Chondrocyte (in vitro differentiated cells): ENCODE data around the gene WAPL. TPM values are rescaled to one million over a fixed set of nuclear protein-coding genes. Genes with fewer than 3 reads are reported as not detected.

Experiments used
- DNase-seq: peaks from one replicate; pipeline ENCODE4 v3.0.0; 2021; ENCODE audit warnings: mixed read lengths, low spot score
- H3K27ac Mint-ChIP-seq: one replicate; pipeline ENCODE4 v1.8.0; 2021; ENCODE audit warnings: mild to moderate bottlenecking, moderate library complexity, mixed read lengths; ENCODE audit not compliant: unreplicated experiment
- H3K27me3 Mint-ChIP-seq: 2 replicates; pipeline ENCODE4 v1.8.0; 2021; ENCODE audit warnings: low read depth, mixed read lengths
- H3K36me3 Mint-ChIP-seq: 2 replicates; pipeline ENCODE4 v1.8.0; 2021; ENCODE audit warnings: low read depth, mixed read lengths
- H3K4me1 Mint-ChIP-seq: 2 replicates; pipeline ENCODE4 v1.8.0; 2021; ENCODE audit warnings: low read depth, mild to moderate bottlenecking, mixed read lengths
- H3K4me3 Mint-ChIP-seq: one replicate; pipeline ENCODE4 v1.8.0; 2021; ENCODE audit warnings: mild to moderate bottlenecking, moderate library complexity, mixed read lengths; ENCODE audit not compliant: unreplicated experiment
- H3K9me3 Mint-ChIP-seq: 2 replicates; pipeline ENCODE4 v1.8.0; 2021; ENCODE audit warnings: low read depth, mixed read lengths
- total RNA-seq: library from RNA; stranded (reverse); gene quantifications from 3 replicates; pipeline ENCODE4 v1.2.1, GENCODE V29; 2021
- TF ChIP-seq, protein P1 (sequence below): fragments of 200-600 bp; sonication (generic); IDR thresholded peaks from 2 replicates; pipeline ENCODE4 v1.5.0; 2021; ENCODE audit warnings: antibody characterized with exemption, mild to moderate bottlenecking, moderate library complexity

The WAPL gene
- total RNA-seq, 1 donor from 2014 or later: 29.1 TPM

DNA sequence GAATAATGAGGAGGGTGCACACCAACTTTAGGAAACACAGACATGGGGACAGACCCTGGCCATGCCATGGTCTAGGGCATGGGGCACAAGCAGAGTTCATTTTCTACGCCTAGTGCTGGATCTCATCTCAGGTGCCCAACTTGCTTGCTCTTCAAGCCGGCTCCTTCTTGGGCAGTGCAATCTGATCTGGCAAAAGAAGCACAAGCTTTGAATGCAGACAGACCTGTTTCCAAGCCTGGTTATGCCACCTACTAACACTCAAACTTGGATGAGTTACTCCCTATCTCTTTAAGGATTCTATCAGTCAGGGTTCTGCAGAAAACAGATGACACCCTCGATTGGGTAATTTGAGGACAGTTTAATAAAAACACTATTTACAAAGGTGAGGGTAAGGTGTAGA, 34.9 kb upstream of the WAPL start:
- H3K27me3 Mint-ChIP-seq: no peaks in the 10 kb centered on the region
- H3K36me3 Mint-ChIP-seq: no peaks in the 10 kb centered on the region
- DNase-seq: no peak
- TF ChIP-seq, protein P1, sequence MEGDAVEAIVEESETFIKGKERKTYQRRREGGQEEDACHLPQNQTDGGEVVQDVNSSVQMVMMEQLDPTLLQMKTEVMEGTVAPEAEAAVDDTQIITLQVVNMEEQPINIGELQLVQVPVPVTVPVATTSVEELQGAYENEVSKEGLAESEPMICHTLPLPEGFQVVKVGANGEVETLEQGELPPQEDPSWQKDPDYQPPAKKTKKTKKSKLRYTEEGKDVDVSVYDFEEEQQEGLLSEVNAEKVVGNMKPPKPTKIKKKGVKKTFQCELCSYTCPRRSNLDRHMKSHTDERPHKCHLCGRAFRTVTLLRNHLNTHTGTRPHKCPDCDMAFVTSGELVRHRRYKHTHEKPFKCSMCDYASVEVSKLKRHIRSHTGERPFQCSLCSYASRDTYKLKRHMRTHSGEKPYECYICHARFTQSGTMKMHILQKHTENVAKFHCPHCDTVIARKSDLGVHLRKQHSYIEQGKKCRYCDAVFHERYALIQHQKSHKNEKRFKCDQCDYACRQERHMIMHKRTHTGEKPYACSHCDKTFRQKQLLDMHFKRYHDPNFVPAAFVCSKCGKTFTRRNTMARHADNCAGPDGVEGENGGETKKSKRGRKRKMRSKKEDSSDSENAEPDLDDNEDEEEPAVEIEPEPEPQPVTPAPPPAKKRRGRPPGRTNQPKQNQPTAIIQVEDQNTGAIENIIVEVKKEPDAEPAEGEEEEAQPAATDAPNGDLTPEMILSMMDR: no peak
- H3K9me3 Mint-ChIP-seq: peaks cover 5% of the 10 kb centered on the region
- no peak overlapping the region for H3K27ac Mint-ChIP-seq
- H3K4me1 Mint-ChIP-seq: no peaks in the 10 kb centered on the region
- H3K4me3 Mint-ChIP-seq: no peak overlapping the region

DNA sequence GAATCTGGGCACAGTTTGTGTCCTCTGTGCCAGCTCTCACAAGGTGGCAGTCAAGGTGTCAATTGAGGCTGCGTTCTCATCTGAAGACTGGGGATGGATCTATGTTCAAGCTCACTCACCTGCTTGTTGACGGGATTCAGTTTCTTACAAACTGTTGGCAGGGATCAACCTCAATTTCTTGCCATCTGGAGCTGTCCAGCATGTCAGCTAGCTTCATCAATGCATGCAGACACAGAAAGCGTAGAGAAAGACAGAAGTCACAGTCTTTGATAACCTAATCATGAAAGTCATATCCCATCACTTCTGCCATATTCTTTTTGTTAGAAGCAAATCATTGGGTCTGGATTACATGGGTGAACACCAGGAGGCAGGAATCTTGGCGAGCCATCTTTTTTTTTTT, 32.0 kb upstream of the WAPL start:
- no peaks in the 10 kb centered on the region for H3K4me1 Mint-ChIP-seq

GRCh38 chr10:86553213-86553612, 31.6 kb upstream of the WAPL start:
- Mint-ChIP-seq H3K27ac (no peak overlapping the region), H3K4me1 (no peaks in the 10 kb centered on the region), H3K4me3 (no peak overlapping the region), H3K9me3 (peaks cover 7% of the 10 kb centered on the region), H3K27me3 (peaks cover 2% of the 10 kb centered on the region), H3K36me3 (peaks cover 2% of the 10 kb centered on the region)
- TF ChIP-seq, protein P1: no peak
- DNase-seq: no peak

More for the DNA sequence above, 32.0 kb upstream of the WAPL start:
- H3K36me3 Mint-ChIP-seq: peaks cover 2% of the 10 kb centered on the region
- H3K4me3 Mint-ChIP-seq: no peak overlapping the region
- no peak for DNase-seq
- peaks cover 7% of the 10 kb centered on the region for H3K9me3 Mint-ChIP-seq
- TF ChIP-seq, protein P1: no peak
- no peak overlapping the region for H3K27ac Mint-ChIP-seq
- H3K27me3 Mint-ChIP-seq: peaks cover 2% of the 10 kb centered on the region

GRCh38 chr10:86547296-86547695, 25.7 kb upstream of the WAPL start:
- Mint-ChIP-seq H3K27me3 (peaks cover 2% of the 10 kb centered on the region), H3K27ac (no peak overlapping the region), H3K9me3 (peaks cover 7% of the 10 kb centered on the region), H3K4me1 (peaks cover 6% of the 10 kb centered on the region), H3K4me3 (no peak overlapping the region), H3K36me3 (peaks cover 2% of the 10 kb centered on the region)
- DNase-seq: no peak
- TF ChIP-seq, protein P1: no peak

DNA sequence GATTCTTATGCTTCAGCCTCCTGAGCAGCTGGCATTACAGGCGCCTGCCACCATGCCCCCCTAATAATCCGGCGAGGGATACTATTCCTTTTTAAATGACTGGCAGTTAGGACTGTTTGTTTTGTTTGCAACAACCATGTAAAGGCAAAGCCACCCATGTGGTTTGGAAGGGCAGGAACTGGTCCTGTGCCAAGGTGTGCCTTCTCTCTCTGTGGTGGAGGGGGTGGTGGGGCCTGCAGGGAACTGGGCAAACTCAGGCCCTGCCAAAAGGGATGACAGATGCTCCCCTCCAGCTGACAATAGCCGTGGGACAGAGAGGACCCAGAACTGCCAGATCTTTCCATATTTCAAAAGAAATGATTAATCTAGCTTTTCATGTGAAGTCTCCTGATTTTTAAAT, 23.5 kb upstream of the WAPL start:
- no peak for DNase-seq
- Mint-ChIP-seq H3K4me3 (no peak overlapping the region), H3K9me3 (no peaks in the 10 kb centered on the region), H3K27me3 (peaks cover 1% of the 10 kb centered on the region), H3K4me1 (peaks cover 6% of the 10 kb centered on the region), H3K27ac (no peak overlapping the region), H3K36me3 (peaks cover 3% of the 10 kb centered on the region)
- TF ChIP-seq, protein P1: no peak
